Measurements from ENCODE around the gene SLC1A3.
"Not testable (repeated sequence)": the region's sequence is repeated elsewhere in the genome, so short reads cannot be mapped to it uniquely, and the experiment has no call there.

The SLC1A3 gene

DNA sequence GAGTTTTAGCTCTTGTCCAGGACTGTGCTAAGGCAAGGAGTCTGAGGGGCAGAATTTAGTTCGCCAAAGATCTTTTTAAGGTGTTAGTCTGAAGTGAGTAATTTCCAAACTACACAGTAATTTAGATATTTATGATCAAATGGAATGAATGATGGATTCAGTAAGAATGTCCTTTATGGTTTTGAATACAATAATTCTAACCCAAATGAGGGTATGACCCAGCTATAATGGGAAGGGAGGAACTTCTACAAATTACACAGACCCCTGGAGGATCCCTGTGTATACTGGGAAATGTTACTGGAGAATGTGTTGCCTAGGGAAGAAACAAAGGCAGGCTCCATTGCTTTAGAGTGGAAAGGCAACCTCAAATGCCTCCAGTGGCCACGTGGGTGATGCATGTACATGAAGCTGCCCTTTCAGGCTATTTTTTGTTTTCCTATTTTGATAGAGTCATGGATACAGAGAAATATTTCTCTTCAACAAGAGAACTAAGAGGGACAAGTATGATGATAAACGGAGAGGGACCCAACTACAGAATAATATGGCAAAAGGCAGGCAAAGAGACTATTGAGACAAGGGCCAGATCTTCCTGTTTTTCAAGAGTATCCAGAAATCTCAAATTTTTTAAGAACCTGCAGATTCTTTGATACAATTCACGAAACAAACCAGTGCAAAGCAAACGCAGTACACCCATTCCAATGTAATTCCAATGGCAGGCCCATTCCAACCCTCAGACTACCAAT, 25.4 kb downstream of the SLC1A3 start:
- DNase-seq: no peak

DNA sequence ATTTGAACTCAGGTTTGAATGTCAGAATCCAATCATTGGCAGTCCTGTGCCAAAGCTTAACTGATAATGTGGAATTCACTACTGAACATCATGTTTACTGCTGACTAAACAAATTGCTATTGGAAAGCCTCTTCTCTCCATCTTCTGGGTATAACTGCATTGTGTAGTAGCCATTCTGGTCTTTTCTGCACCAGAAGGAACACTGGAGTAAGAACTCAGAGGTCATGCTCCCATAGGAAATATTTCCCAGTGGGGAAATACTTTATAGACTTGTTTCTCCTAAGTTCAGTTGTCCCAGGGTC, 25.9 kb downstream of the SLC1A3 start:
- no peak for DNase-seq

DNA sequence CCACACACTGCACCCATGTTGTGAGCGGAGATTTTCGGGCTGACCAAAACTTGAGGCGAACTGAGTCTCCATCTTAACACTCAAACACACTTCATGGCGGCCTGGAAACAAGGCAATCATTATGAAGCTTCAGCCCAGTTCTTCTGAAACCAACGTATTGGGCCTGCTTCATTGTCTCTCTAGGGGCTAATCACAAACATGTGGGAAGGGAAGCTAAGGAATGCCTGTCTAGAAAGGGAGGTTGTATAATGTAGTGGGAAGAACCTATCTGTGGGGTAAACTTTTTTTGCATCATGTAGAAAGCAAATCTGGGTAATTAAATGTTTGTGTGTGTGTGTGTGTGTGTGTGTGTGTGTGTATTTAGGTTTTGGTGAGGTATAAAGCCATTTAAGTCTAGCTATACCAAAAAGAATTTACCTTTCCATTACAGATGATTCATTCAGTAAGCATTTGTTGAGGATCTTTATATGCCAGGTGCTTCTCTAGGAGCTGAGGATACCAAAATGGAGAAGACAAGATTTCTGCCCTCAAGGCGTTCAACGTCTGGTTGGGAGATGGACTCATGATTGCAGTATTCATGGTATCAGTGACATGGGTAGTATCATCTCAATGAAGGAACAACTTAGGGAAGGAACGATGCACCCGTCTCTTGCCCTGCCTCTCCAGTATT, 29.4 kb downstream of the SLC1A3 start:
- no peak for DNase-seq

GRCh38 chr5:36637101-36637500, 30.7 kb downstream of the SLC1A3 start:
- DNase-seq: no peak

DNA sequence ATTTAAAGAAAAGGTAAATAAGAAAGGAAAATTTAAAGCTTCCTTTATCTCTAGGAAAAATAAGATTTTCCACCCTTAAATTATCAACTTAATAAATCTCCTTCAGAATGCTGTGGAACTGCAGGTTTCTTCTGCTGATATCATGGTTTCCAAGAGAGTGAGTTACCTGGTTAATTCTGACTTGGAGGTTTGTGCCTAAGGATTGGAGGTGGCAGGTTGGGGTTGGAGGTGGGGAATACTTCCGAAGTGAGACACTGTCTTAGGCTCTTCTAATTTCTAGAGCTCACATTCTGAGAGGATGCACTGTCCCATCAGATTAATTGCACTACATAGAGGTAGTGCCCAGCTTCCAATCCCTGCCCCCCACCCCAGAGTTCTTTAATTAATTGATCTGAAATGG, 31.1 kb downstream of the SLC1A3 start:
- DNase-seq: no peak

DNA sequence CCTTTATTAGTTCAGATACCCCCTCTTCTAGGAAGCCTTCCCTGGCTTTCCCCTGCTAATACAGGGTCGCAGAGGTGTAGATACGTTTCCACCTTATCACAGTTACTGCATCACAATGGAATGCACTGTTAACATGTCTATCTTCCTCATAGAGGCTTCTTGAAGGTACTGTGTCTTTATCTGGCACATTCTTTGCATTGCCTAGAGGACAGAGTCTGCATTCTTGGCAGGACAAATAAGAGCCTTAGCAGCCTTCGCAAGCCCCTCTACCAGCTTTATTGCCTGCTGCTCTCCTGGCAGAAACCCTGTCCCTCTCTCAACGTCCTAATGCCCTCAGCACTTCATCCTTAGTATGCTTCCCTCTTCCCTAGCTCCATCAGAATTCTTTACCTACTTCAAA, 31.6 kb downstream of the SLC1A3 start:
- no peak for DNase-seq

DNA sequence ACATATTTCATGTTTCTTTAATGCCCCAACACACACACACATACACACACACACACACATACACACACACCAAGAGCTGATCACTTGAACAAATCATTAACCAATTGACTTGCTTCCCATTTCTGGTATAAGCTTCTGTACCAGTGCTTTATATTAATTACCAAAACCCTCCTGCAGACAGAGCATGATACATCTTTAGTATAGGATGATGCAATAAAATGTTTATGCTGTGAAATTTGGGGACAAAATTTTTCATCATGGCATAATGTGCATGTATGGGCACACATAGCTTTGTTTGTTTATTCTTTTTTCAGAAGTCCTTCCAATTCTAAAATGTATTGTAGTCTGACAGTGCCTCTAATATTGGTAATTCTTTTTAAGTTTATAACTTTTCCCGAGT, 34.5 kb downstream of the SLC1A3 start:
- DNase-seq: no peak

GRCh38 chr5:36641431-36641830, 35.0 kb downstream of the SLC1A3 start:
- DNase-seq: no peak

GRCh38 chr5:36642089-36642488, 35.7 kb downstream of the SLC1A3 start:
- no peak for DNase-seq

- DNase-seq: no peak
These were observed 36.8 kb downstream of the SLC1A3 start for GRCh38 chr5:36643162-36643561.

GRCh38 chr5:36643841-36644240, 37.4 kb downstream of the SLC1A3 start:
- DNase-seq: not testable (repeated sequence)

- no peak for DNase-seq
These were observed 38.3 kb downstream of the SLC1A3 start for GRCh38 chr5:36644727-36645126.

- DNase-seq: no peak
These were observed 39.7 kb downstream of the SLC1A3 start for GRCh38 chr5:36646100-36646499.

DNA sequence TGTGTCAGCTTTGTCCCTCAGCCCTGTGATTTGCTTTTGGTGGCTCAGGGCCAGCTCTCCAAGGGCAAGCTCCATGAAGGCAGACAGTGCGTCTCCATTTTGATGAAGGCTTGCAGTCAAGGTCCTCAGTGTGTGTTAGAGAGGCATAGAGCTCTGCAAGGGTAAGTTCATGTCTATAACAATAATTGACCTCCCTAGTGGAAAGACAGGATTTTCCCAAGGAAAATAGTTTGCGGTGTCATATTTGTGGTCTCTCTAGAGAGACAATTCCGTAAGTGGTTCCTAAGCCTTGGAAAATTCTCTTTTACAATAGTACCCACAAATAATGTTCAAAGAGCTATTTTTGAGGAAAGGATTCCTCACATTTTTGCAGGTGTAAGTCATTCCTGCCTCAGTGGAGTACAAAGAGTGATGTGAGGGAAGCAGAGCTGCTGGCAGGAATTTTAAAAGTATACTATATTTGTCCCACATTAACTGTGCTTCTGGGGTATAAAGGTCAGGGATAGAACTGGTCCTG, 40.2 kb downstream of the SLC1A3 start:
- no peak for DNase-seq

DNA sequence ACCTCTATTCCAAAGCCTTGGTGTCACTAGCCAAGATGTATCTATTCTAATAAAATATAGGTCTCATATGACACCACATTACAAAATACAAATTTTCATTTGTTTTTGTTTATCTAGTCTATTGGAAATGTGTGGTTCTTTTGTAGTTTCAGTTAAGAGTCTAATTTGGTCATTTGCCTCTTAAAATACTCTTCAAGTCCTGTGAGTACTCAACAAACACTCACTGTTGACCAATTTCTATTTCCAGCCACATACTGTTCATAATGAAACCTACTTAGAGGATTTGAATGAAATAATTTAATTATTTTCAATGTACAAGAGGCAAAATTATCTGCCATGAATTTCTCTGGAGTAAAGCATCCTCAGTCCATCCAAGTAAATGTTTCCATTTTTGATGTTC, 40.6 kb downstream of the SLC1A3 start:
- DNase-seq: no peak

DNA sequence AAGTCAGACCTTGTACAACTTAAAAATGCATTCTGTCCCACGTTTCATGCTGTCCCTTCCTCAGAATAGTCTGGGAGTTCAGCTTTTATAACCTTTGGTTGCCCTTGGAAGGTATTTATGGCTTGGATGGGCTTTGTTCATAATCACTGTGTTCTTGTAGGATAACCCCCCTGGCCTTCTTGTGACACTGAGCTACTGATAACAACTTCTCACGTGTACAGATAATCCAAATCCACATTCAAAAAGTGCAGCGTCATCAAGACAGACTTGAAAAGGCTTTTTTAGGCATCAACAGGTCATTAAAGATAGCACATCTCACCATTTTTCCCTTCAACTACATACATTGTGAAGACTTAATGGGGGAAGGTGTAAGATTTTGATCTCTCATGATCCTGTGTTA, 42.0 kb downstream of the SLC1A3 start:
- no peak for DNase-seq

- DNase-seq: no peak
These were observed 45.6 kb downstream of the SLC1A3 start for GRCh38 chr5:36651761-36652685.

DNA sequence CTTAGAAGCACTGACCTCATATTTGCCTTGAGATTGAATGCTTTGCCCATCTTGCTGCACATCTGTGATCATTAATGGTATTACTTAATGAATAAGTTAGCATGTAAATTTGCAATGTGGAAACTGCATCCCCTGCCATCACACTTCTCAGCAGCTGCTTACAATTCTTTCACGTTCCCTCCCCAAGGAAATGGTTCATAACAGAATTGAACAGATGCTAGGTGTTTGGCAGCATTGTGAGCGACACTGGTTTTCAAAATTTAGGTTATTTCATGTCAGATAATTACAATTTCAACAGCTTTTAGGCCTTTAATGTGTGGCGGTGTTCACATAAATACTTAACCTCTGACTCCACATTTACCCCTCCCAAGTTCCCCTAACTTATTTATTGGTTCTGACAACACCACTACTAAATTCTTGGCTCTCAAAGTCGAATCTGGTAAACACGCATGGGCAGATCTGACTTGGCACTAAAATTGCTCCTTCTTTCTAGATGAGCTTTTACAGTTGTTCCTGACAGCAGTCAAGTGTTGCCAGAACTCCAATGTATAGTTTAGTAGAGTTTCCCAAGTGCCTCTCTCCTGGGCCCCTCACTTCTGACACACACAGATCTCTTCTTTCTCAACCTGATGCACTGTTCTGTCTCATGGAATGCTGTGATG, 46.8 kb downstream of the SLC1A3 start:
- no peak for DNase-seq

- DNase-seq: no peak
These were observed 48.2 kb downstream of the SLC1A3 start for GRCh38 chr5:36654564-36654963.

DNA sequence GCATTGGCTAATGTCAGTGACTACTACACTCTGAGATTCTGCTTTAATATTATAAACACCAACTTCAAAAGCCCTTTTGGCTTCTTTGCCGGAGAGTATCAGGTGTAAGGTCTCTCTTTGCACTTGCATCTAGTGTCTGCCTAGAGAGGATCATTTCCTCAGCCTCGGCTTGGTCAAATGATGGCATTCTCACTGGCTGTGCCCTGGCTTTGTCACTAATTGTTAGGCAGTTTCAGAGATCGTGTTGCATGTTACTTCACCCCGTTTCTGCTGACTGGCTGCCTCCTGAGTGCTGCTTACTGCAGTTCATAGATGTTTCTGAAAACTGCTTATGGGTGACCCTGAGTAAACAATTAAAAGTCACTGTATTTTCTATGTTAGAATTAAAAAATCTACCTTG, 48.8 kb downstream of the SLC1A3 start:
- DNase-seq: no peak

DNA sequence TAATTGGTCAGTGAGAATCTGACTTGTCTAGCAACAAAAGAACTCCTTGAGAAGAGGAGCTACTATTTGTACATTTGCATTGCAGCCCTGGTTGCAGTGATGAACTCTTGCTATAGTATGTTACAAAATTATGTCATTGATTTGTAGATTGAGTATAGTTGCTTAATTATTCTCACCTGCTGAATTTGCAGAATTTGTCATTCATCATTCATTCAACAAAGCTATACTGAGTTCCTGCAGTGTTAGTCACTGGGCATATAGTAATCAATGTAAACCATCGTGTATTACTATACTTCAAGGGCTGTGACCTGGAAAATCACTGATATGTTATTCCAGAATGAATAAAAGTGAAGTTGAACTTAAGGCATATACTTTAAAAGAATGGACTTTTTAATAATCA, 50.1 kb downstream of the SLC1A3 start:
- no peak for DNase-seq

DNA sequence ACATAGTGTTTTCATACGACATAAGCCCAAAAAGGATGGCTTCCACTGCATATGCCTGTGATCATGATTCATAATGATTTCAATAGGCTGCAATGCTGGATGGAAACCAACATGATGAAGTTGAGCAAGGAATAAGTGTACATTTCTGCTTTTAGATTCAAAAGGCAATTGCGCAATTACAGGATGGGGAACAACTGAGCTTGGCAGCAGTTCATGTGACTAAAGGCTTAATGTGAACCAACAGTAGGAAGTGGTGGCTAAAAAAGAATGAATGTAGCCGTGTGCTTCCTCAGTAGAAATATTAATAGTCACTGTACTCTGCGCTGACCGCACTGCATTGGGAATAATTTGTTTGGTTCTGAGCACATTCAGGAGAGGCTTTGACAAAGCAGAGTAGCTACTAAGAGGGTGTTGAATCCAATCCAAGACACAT, 51.2 kb downstream of the SLC1A3 start:
- no peak for DNase-seq
